ENCODE data around the gene KCNT2. TPM values are rescaled to one million over a fixed set of nuclear protein-coding genes. Genes with fewer than 3 reads are reported as not detected.

Gene KCNT2
- total and polyA plus RNA-seq, 7 donors = 0.64 to 3.1 (median 1.8) TPM

DNA sequence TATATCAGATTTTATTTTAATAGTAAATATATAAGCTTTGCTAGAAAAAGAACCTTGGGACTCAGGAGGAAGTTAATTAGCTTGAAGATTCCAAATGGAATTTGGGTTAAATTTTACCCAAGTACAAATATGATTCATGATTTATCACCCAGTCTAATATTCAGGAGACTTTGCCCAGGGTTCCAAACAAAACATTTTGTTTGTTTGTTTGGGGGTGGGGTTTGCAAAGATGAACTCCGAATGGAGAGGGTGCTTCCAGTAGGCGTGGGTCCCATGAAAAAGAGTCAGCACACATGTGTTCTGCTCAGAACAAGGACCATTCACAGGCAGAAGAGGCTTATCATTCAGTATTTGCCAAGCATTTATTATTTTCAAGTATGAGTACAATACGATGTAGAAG is 23.5 kb downstream of the KCNT2 start:
- no peak for DNase-seq
- intact Hi-C loops (cut with DNase I) = no loop called here
- 18 to 57% methylated on average over 3 of the region's 3 CpGs for WGBS, 2 donors
- Histone ChIP-seq H3K27ac (no peak overlapping the region), H3K36me3 (no peaks in the 10 kb centered on the region), H3K9me3 (no peaks in the 10 kb centered on the region), H3K27me3 (no peaks in the 10 kb centered on the region), H3K4me3 (no peak overlapping the region), H3K4me1 (no peaks in the 10 kb centered on the region)
- no peak for TF ChIP-seq POLR2A (IDR thresholded peaks at IDR 0.05)
- TF ChIP-seq POLR2AphosphoS5 (IDR thresholded peaks at IDR 0.05) = no peak
- no peak for TF ChIP-seq EP300 (IDR thresholded peaks at IDR 0.05)
- TF ChIP-seq, protein P1, sequence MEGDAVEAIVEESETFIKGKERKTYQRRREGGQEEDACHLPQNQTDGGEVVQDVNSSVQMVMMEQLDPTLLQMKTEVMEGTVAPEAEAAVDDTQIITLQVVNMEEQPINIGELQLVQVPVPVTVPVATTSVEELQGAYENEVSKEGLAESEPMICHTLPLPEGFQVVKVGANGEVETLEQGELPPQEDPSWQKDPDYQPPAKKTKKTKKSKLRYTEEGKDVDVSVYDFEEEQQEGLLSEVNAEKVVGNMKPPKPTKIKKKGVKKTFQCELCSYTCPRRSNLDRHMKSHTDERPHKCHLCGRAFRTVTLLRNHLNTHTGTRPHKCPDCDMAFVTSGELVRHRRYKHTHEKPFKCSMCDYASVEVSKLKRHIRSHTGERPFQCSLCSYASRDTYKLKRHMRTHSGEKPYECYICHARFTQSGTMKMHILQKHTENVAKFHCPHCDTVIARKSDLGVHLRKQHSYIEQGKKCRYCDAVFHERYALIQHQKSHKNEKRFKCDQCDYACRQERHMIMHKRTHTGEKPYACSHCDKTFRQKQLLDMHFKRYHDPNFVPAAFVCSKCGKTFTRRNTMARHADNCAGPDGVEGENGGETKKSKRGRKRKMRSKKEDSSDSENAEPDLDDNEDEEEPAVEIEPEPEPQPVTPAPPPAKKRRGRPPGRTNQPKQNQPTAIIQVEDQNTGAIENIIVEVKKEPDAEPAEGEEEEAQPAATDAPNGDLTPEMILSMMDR (IDR thresholded peaks at IDR 0.05) = no peak

DNA sequence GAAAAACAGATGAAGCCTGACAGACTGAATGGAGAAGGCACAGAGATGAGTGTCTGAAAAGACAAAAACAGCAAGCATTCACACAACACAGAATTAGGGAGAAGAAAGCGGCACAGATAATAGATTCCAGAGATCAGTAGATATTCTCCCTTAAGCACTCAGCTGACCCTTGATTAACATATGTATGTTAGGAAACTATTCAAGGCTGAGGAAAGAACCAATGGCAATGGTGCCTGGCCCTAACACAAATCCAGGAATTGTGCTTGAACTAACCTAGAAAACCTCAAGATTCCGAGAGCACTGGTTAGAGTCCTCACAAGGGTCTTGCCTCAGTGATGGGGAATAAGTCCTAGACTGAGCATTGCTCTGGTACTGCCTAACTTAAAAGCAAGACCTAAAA is 30.9 kb downstream of the KCNT2 start:
- intact Hi-C loops (cut with DNase I) = no loop called here
- DNase-seq = no peak
- Histone ChIP-seq H3K27ac (no peak overlapping the region), H3K36me3 (no peaks in the 10 kb centered on the region), H3K9me3 (no peaks in the 10 kb centered on the region), H3K4me1 (no peaks in the 10 kb centered on the region), H3K4me3 (no peak overlapping the region), H3K27me3 (no peaks in the 10 kb centered on the region)
- TF ChIP-seq EP300 (IDR thresholded peaks at IDR 0.05) (no peak), POLR2AphosphoS5 (IDR thresholded peaks at IDR 0.05) (no peak), POLR2A (IDR thresholded peaks at IDR 0.05) (no peak)
- TF ChIP-seq, protein P1 (IDR thresholded peaks at IDR 0.05) = no peak
- WGBS, 2 donors = 86 to 88% methylated on average over 2 of the region's 2 CpGs

DNA sequence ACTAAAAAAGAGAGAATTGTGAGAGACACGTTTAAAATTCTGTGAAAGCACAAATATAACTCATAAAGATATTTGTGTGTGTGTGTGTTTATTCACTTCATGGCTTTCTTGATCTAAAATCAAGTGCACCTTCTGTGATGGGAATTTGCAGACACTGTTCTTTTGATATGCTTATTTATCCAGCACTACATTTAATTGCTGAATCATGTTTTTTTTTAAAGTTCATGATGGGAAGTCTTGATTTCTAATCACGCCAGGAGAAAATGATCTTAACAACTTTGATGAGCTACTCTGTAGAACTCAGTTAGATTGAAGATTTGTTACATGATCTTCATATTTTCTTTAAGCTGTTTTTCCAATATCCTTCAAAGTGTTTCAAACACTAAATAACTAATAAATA is 35.0 kb downstream of the KCNT2 start:
- WGBS, 2 donors = 60 to 77% methylated on average over 2 of the region's 2 CpGs
- intact Hi-C loops (cut with DNase I) = no loop called here
- no peak for DNase-seq
- no peaks in the 10 kb centered on the region for H3K9me3 ChIP-seq
- no peak overlapping the region for H3K4me3 ChIP-seq
- TF ChIP-seq EP300 (IDR thresholded peaks at IDR 0.05) (no peak), POLR2A (IDR thresholded peaks at IDR 0.05) (no peak), POLR2AphosphoS5 (IDR thresholded peaks at IDR 0.05) (no peak)
- TF ChIP-seq, protein P1 (IDR thresholded peaks at IDR 0.05) = no peak
- no peaks in the 10 kb centered on the region for H3K27me3 ChIP-seq
- H3K27ac ChIP-seq = no peak overlapping the region
- H3K4me1 ChIP-seq = no peaks in the 10 kb centered on the region
- H3K36me3 ChIP-seq = no peaks in the 10 kb centered on the region

DNA sequence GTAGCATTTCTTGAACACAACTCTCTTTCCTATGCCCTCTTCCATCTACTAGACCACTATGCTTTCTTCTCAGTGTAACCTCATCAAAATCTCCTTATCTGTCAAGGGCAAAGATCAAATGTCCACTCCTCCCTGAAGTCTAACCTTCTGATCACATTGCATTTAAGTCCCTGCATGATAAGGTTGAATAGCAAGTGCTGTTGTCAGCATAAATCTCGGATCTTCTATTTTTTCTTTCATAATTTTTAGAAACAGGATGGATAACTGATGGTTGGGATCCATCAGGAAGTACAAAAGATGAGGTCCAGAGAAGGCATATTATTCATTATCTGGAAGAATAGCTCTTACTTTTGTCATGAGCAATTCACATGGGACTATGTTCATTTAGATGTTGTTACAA is 41.0 kb downstream of the KCNT2 start:
- Histone ChIP-seq H3K4me1 (no peaks in the 10 kb centered on the region), H3K27me3 (no peaks in the 10 kb centered on the region), H3K9me3 (no peaks in the 10 kb centered on the region), H3K27ac (no peak overlapping the region), H3K36me3 (no peaks in the 10 kb centered on the region), H3K4me3 (no peak overlapping the region)
- DNase-seq = no peak
- intact Hi-C loops (cut with DNase I) = no loop called here
- WGBS, 2 donors = 62 to 78% methylated on average over 1 of the region's 1 CpG
- TF ChIP-seq POLR2A (IDR thresholded peaks at IDR 0.05) (no peak), POLR2AphosphoS5 (IDR thresholded peaks at IDR 0.05) (no peak), EP300 (IDR thresholded peaks at IDR 0.05) (no peak)
- TF ChIP-seq, protein P1 (IDR thresholded peaks at IDR 0.05) = no peak

DNA sequence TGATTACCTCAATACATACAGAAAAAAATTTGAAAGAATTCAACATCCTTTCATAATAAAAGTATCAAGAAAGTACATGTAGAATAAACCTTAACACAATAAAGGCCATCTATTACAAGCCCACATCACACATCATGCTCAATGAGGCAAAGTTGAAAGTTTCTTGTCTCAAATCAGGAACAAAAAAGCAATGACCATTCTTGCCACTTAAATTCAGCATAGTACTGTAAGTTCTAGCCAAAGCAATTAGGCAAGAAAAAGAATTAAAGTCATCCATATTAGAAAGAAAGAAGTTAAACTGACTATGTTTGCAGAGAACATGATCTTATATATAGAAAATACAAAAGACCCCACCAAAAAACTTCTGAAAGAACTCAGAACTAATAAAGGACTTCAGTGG is 44.5 kb downstream of the KCNT2 start:
- no peaks in the 10 kb centered on the region for H3K4me1 ChIP-seq
- H3K4me3 ChIP-seq = no peak overlapping the region
- H3K36me3 ChIP-seq = no peaks in the 10 kb centered on the region
- no peak overlapping the region for H3K27ac ChIP-seq
- no peaks in the 10 kb centered on the region for H3K27me3 ChIP-seq
- intact Hi-C loops (cut with DNase I) = no loop called here
- TF ChIP-seq POLR2AphosphoS5 (IDR thresholded peaks at IDR 0.05) = no peak
- TF ChIP-seq EP300 (IDR thresholded peaks at IDR 0.05) = no peak
- TF ChIP-seq POLR2A (IDR thresholded peaks at IDR 0.05) = no peak
- DNase-seq = no peak
- no peaks in the 10 kb centered on the region for H3K9me3 ChIP-seq

Data from sigmoid colon (tissue), 7 donors.